Cardiac septum (tissue), 1 donor: ENCODE results near the gene MAP1S. TPM values are rescaled to one million over a fixed set of nuclear protein-coding genes. Genes with fewer than 3 reads are reported as not detected.

Experiments used
- DNase-seq: peaks from one replicate; pipeline ENCODE4 v3.0.0-alpha.2; 2020; ENCODE audit warnings: low spot score
- intact Hi-C: fragments of 100-400 bp; cut with DNase I; formaldehyde crosslinking; loops from one replicate; pipeline ENCODE4 v1.14.0; 2022
- total RNA-seq: library from RNA; stranded (reverse); fragmentation: NEBNext Ultra II Directional; extraction: Animal tissue kit (Norgen Biotek cat#: 25700); gene quantifications from one replicate; pipeline ENCODE4 v1.2.1, GENCODE V29; 2021
- donor health status: DM: no; HTN: no; CAD: no.

The MAP1S gene
- total RNA-seq, 1 donor from 2014 or later = 27.5 TPM

DNA sequence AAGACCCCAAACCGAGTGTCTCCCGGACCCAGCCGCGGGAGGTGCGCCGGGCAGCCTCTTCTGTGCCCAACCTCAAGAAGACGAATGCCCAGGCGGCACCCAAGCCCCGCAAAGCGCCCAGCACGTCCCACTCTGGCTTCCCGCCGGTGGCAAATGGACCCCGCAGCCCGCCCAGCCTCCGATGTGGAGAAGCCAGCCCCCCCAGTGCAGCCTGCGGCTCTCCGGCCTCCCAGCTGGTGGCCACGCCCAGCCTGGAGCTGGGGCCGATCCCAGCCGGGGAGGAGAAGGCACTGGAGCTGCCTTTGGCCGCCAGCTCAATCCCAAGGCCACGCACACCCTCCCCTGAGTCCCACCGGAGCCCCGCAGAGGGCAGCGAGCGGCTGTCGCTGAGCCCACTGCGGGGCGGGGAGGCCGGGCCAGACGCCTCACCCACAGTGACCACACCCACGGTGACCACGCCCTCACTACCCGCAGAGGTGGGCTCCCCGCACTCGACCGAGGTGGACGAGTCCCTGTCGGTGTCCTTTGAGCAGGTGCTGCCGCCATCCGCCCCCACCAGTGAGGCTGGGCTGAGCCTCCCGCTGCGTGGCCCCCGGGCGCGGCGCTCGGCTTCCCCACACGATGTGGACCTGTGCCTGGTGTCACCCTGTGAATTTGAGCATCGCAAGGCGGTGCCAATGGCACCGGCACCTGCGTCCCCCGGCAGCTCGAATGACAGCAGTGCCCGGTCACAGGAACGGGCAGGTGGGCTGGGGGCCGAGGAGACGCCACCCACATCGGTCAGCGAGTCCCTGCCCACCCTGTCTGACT lies 7.9 kb downstream of the MAP1S start:
- no peak for DNase-seq
- intact Hi-C loops = no loop called here

DNA sequence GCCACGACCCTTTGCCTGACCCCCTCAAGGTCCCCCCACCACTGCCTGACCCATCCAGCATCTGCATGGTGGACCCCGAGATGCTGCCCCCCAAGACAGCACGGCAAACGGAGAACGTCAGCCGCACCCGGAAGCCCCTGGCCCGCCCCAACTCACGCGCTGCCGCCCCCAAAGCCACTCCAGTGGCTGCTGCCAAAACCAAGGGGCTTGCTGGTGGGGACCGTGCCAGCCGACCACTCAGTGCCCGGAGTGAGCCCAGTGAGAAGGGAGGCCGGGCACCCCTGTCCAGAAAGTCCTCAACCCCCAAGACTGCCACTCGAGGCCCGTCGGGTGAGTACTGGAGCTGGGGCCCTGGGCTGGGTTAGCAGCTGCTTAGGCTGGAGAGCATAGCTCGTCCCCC lies 8.6 kb downstream of the MAP1S start:
- intact Hi-C loops = no loop called here
- no peak for DNase-seq

DNA sequence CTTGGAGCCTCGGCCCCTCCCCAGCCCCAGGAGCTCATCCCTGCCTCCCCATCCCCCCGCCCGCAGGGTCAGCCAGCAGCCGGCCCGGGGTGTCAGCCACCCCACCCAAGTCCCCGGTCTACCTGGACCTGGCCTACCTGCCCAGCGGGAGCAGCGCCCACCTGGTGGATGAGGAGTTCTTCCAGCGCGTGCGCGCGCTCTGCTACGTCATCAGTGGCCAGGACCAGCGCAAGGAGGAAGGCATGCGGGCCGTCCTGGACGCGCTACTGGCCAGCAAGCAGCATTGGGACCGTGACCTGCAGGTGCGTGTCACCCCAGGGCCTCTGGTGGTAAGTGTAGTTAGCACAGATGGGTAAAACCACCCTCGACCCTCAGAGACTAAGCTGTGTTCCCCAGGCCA lies 13.8 kb downstream of the MAP1S start:
- DNase-seq = no peak
- intact Hi-C loops = no loop called here

DNA sequence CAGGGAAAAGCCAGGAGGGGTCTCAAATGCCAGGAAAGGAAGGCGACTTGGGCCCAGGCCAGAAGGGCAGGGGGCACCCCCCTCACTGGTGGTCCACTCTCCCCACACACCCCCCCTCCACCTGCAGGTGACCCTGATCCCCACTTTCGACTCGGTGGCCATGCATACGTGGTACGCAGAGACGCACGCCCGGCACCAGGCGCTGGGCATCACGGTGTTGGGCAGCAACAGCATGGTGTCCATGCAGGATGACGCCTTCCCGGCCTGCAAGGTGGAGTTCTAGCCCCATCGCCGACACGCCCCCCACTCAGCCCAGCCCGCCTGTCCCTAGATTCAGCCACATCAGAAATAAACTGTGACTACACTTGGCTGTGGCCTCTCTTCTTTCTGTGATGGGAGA lies 14.9 kb downstream of the MAP1S start:
- intact Hi-C loops = no loop called here
- DNase-seq = no peak

DNA sequence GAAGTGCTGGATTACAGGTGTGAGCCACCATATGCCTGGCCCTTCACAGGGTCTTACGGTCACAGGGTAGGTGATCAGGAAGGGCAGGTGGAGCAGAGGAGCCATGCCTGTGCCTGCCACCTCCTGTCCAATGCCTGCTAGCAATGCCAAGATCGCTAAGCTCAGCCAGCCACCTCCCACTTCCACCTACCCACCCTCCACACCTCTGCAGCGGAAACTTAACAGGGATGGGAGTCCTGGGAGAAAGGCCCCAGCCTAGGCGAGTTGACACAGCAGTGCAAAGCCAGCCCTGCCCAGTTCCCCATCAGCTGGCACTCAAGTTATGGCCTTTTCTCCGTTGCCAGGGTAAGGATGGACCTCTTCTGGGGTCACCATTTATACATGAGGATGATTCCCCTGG lies 16.1 kb downstream of the MAP1S start:
- no peak for DNase-seq
- intact Hi-C loops = no loop called here

DNA sequence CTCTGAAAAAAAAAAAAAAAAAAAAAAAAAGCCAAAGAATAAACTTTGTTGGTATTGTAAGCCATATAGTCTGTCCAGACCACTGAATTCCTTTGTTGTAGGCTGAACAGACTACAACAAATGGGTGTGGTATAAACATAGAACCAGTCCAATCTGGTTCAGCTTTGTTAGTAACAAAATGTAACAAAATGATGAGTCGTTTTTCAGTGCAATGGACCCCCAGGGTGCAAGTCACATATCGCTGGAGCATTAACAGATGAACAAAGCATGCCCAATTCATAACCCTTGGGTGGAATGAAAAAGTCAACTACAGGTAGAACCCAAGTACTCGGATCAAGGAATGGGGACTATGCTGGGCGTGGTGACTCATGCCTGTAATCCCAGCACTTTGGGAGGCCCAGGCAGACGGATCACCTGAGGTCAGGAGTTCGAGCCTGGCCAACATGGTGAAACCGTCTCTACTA lies 18.4 kb downstream of the MAP1S start:
- intact Hi-C loops = no loop called here
- DNase-seq = no peak

DNA sequence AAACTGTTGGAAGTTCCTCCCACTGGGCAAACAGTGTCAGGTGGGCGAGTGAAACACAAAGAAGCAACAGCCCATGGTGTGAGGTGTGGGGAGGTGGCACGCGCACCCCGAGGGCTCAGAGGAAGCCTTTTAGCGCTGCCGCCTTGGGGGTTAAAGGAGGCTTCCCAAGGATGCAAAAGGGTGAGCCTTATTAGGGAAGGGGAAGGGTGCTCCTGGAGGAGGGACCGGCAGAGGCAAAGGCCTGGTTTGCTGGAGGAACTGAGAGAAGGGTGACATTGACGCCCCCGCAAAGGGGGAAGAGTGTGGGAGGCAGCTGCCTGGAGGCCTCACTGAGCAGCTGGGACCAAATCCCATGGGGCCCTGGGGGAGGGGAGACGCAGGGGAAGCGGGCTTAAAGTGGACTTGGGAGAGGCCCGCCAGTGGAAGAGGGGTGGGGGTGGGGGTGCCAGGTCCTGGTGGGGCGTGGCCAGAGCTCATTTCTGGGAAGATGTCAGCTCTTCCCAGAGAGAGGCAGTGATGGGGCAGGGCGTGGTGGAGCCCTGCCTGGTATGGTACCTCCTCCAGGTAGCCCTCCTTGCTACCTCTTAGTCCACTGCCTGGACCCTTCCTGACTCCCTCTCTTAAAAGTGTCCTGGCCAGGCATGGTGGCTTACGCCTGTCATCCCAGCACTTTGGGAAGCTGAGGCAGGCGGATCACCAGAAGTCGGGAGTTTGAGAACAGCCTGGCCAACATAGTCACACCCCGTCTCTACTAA lies 20.0 kb downstream of the MAP1S start:
- intact Hi-C loops = no loop called here
- DNase-seq = no peak

DNA sequence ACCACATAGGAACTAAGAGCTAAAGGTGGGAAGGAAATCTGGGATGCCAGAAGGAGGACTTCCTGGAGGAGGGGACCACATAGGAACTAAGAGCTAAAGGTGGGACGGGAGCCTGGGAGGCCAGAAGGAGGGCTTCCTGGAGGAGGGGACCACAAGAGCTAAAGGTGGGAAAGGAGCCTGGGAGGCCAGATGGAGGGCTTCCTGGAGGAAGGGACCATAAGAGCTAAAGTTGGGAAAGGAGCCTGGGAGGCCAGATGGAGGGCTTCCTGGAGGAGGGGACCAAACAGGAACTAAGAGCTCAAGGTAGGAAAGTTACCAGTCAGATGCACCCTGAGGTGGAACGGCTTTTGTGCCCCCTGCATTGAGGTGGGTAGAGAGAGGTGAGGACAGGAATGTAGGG lies 22.2 kb downstream of the MAP1S start:
- no peak for DNase-seq
- intact Hi-C loops = no loop called here

DNA sequence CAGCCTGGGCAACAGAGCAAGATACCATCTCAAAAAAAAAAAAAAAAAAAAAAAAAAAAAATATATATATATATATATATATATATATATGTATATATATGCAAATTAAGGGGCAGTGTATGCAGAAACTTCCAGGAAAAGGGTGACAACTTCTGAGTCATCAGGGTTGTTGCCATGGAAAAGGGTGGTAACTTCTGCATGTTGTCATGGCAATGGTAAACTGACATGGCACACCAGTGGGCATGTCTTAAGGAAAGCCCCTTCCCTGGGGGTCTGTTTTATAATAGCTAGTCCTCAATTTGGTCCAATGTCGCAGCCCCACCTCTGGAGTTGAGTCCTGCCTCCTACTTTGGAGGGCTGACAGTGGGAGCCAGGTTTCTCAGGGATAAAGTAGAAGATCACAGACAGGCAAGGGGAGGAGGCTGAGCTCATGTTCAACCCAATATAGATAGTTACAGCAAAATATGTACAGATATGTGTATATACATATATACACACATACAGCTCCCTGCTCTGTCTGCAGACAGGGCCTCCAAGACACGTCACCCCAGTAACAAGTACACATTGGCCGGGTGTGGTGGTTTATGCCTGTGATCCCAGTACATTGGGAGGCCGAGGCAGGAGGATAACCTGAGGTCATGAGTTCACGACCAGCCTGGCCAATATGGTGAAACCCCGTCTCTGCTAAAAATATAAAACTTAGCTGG lies 24.7 kb downstream of the MAP1S start:
- intact Hi-C loops = no loop called here
- DNase-seq = no peak

DNA sequence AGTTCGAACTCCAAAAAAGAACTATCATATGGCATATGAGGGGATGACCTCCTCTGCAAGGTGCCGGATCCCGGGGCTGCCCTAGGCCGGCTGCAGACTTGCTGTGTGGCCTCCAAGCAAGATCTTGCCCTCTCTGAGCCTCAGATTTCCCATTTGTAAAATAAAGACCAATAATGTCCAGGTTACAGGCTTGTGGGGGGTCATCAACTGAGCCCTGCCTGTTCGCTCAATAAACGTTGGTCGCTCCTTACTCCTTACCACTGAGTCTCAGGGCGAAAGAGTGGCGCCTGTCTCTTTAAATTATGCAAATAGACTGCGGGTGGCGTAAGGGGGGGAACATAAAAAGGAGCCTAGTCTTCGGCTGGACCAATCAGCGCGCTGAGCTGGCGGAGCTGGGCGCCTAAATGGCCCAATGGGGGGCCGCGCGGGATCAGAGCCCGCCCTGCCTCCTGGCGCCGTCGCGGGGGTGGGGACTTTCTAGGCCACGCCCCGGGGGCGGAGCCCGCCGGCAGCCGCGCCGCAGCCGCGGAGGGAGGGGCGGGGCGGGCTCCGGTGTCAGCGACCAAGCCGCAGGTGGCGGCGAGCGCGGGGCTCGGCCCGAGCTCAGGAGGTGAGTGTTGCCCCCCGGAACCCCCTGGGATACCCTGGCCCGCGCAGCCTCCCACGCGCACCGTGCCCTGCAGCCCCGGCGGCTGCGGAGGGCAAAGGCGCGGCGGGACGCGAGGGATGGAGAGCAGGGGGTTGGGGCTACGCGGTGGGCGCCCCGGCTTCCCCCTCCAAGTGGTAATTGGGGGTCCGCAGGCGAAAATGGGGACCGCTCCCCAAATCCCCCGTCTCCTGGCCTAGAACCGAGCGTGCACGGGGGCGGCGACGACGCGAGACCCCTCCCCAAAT lies 28.2 kb downstream of the MAP1S start:
- intact Hi-C loops = no loop called here
- DNase-seq = peak; percentile 97

DNA sequence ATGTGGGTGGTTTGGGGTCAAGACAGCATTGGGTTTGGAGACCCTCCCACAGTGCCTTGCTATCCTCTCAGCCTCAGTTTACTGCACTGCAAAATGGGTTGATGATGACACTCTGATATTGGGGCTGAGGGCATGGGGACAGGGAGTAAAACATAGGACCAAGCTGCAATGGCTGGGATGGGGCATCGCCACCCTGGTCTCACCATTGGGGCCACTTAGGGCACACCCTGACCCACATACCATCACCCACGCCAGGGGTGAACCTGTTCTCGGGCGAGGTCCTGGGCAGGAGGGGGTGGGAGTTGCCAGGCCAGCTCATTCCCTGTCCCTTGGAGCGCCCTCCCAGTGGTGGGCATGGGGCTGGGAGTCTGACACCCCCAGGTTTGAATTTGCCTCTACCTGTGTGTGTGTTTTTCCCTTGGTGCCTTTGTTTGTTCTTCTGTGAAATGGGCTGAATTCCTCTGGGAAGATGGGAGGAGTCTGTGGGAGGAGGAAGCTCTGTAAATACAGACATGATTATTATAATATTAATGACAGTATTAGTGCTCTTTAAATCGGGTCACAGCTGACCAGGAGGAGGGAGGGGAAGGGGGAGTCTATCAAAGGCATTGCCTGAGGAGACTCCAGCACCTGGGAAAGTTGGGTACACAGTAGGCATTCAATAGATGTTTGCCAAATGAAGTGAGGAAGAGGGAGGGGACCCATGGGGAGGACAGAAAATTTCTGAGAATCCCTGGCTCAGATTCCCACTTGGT lies 29.8 kb downstream of the MAP1S start:
- intact Hi-C loops = no loop called here
- DNase-seq = no peak

DNA sequence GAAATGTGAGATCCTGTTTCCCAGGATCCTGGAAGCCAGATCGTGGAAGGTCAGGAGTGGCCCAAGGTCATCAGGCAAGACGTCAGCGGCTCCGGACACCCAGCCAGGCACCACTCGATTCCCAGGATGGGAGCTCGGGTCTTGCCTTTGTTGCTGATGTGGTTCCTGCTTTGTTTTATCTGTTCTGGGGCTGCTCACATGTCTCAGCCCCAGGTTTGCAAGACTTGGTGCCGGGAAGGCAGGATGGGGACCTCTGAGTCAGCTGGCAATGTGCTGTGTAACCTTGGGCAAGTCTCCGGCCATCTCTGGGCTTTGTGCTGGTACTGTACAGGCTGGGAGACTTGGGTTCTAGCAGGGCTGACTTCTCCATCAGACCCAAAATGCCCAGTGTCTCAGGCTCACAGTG lies 30.6 kb downstream of the MAP1S start:
- no peak for DNase-seq

DNA sequence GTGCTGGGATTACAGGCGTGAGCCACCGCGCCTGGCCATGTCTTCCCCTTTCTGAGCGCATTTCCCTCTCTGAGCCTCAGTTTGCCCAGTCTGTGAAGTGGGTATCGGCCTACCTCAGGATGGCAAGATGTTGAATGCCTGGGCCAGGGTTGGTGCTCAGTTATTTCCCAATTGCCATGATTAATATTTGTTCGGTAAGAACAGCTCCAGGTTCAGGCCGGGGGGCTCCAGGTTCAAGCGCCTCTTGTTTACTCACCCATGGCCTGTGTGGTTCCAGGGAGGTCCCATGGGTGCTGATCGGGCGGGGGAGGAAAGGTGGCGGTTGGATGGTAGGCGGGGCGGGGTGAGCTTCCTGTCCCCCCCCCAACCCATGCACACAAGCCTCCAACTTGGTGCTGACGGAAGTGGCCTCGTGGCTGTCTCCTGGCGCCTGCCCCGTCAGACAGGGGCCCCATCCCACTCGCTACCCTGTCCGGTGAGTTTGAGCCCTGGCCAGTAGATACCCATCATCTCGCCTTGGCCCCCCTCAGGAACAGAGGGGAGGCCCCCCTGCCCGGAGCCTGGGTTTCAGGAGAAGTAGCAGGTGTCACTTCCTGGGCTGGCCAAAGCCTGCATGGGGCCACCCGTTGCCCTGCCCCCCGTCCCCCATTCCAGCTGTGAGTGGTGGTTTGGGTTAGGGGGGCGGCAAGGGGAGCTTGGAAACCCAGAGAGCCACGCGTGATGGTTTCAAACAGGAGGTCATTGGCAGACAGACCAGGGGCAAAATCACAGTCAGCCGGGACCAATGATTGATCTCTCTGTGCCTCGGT lies 32.0 kb downstream of the MAP1S start, which contains the start of gene FCHO1:
Gene FCHO1, plus strand, starts transcription at position 375 of the 809 bp plus-strand sequence. CDS start 3,688 bp downstream, outside the sequence.
- intact Hi-C loops = no loop called here
- peak; percentile 83 for DNase-seq

More for the DNA sequence above, 30.6 kb downstream of the MAP1S start:
- intact Hi-C loops = no loop called here

DNA sequence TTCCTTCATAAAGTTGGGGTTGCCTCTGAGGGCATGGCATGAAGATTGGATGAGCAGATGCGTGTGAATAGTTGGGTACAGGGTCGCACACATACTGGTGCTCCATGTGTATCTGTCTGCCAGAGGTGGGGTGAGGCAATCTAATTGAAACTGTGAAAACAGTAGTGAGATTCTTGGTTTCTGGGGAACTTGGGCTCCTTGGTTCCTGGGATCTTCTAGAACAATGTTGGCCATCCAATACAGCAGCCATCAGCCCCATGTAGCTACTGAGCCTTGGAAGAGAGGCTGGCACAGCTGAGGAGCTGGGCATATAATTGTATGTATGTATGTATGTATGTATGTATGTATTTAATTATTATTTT lies 32.6 kb downstream of the MAP1S start:
- intact Hi-C loops = no loop called here
- DNase-seq = no peak

DNA sequence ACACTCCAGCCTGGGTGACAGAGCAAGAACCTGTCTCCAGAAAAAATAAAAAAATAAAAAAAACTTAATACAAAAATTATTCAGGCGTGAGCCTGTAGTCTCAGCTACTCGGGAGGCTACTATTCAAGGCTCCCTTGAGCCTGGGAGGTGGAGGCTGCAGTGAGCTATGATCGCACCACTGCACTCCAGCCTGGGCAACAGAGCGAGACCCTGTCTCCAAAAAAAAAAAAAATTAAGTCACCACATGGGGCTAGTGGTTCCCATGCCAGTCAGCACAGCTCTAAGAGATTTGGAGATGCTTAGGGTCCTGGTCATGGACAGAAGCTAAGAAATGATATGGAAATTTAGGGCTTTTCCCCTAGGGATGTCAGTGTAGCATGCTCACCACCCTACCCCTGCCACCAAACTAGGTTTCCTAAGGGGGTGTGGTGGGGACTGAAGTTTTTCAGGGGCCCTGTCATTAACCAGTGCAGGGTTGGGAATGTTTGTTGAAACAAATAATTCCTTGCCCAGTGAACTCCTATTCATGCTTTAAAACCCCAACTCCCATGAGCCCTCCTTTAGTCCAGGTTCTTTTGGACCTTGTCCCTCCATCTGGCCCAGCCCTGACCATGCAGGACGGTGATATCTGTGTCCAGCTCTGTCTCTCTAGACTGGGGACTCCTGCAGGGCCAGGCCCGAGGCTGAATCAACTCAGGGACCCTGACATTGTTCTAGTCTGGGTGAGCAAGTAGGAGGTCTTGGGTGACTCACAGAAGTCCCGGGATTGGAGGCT lies 33.8 kb downstream of the MAP1S start:
- DNase-seq = no peak
- intact Hi-C loops = no loop called here

DNA sequence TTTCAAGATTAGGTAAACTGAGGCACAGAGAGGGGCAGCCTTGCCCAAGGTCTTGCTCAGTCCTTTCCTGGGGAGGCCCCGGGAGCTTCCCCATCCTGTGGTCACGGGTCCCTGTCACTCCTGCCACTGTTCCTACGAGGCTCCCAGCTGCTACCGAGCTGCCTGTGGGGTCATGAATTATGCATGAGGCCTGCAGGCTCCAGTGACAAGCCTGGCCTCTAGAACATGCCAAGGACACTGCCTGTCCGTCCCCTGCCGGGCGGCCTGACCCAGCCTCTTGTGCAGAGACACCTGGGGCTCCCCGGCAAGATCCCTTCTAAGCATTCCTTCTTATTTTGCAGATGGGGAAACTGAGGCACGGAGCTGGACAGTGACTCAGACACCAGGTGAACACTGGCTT lies 34.7 kb downstream of the MAP1S start:
- intact Hi-C loops = no loop called here
- DNase-seq = no peak
